NT2/D1 (cell line): ENCODE measurements around the gene TRPM4.
"Not testable (repeated sequence)": the region's sequence is repeated elsewhere in the genome, so short reads cannot be mapped to it uniquely, and the experiment has no call there.

Source experiments
- YY1 ChIP-seq: IDR thresholded peaks from 2 replicates; pipeline ENCODE4 v1.6.1; 2011; ENCODE audit not compliant: insufficient read length, insufficient read depth
- ZNF274 ChIP-seq: IDR thresholded peaks from 2 replicates; pipeline ENCODE4 v1.6.1; 2011; ENCODE audit warnings: mild to moderate bottlenecking, low read depth, low read length

GRCh38 chr19:49123285-49123684 lies 34.3 kb upstream of the TRPM4 start:
- TF ChIP-seq YY1, ZNF274: not testable (repeated sequence)
